HFFc6 (cell line): ENCODE data around the gene SIPA1L2. TPM values are rescaled to one million over a fixed set of nuclear protein-coding genes. Genes with fewer than 3 reads are reported as not detected.

Source experiments
- DNase-seq: peaks from one replicate; pipeline ENCODE4 v3.0.0-alpha.2; 2018
- H3K27ac Mint-ChIP-seq: 2 replicates; pipeline ENCODE4 v1.8.0; 2020; ENCODE audit warnings: mild to moderate bottlenecking, mixed read lengths
- H3K27me3 Mint-ChIP-seq: 2 replicates; pipeline ENCODE4 v1.8.0; 2021; ENCODE audit warnings: mild to moderate bottlenecking, moderate library complexity, mixed read lengths; ENCODE audit not compliant: insufficient read depth
- H3K36me3 Mint-ChIP-seq: 2 replicates; pipeline ENCODE4 v1.8.0; 2021; ENCODE audit warnings: low read depth, mixed read lengths
- H3K4me1 Mint-ChIP-seq: 2 replicates; pipeline ENCODE4 v1.8.0; 2020; ENCODE audit warnings: low read depth, mixed read lengths
- H3K4me3 Mint-ChIP-seq: 2 replicates; pipeline ENCODE4 v1.8.0; 2020; ENCODE audit warnings: mild to moderate bottlenecking, moderate library complexity, mixed read lengths
- H3K9me3 Mint-ChIP-seq: 2 replicates; pipeline ENCODE4 v1.8.0; 2020; ENCODE audit warnings: mild to moderate bottlenecking, mixed read lengths
- total RNA-seq, 6 experiments: library from RNA; stranded (reverse); fragmentation: NEBNext Ultra II Directional; extraction: Animal tissue kit (Norgen Biotek cat#: 25700); gene quantifications; 2 replicates in 1 of 6; 3 replicates in 5 of 6; pipeline ENCODE4 v1.2.3, GENCODE V29; 2021
- TF ChIP-seq, protein P1 (sequence below): fragments of 200-600 bp; sonication (generic); IDR thresholded peaks from 2 replicates; pipeline ENCODE4 v1.5.0; 2021; ENCODE audit warnings: antibody characterized with exemption, mild to moderate bottlenecking

SIPA1L2 gene
- total RNA-seq, 6 experiments from 2014 or later = 0.02 to 0.05 (median 0.02) TPM; not detected in 1

DNA sequence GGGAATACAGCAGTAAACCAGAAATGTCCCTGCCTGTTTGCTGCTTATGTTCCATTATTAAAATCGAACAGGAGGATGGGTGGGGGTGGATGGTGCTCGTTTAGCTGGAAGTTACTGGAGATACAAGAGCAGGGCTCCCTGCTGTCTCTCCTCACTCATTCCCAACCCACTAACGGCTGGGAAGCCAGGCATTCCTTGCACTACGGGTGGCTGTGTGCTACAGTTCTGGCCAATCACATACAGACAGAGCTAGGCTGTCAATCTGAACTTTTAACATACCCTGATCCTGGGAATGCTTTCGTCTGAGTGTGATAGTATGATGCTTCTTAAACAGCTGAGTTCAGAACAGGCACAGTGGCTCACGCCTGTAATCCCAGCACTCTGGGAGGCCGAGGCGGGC is 7.0 kb downstream of the SIPA1L2 start:
- no peak overlapping the region for H3K4me3 Mint-ChIP-seq
- H3K36me3 Mint-ChIP-seq = no peaks in the 10 kb centered on the region
- TF ChIP-seq, protein P1, sequence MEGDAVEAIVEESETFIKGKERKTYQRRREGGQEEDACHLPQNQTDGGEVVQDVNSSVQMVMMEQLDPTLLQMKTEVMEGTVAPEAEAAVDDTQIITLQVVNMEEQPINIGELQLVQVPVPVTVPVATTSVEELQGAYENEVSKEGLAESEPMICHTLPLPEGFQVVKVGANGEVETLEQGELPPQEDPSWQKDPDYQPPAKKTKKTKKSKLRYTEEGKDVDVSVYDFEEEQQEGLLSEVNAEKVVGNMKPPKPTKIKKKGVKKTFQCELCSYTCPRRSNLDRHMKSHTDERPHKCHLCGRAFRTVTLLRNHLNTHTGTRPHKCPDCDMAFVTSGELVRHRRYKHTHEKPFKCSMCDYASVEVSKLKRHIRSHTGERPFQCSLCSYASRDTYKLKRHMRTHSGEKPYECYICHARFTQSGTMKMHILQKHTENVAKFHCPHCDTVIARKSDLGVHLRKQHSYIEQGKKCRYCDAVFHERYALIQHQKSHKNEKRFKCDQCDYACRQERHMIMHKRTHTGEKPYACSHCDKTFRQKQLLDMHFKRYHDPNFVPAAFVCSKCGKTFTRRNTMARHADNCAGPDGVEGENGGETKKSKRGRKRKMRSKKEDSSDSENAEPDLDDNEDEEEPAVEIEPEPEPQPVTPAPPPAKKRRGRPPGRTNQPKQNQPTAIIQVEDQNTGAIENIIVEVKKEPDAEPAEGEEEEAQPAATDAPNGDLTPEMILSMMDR = no peak
- no peaks in the 10 kb centered on the region for H3K4me1 Mint-ChIP-seq
- DNase-seq = no peak
- no peak overlapping the region for H3K27ac Mint-ChIP-seq
- H3K27me3 Mint-ChIP-seq = peaks cover 5% of the 10 kb centered on the region
- H3K9me3 Mint-ChIP-seq = no peaks in the 10 kb centered on the region

DNA sequence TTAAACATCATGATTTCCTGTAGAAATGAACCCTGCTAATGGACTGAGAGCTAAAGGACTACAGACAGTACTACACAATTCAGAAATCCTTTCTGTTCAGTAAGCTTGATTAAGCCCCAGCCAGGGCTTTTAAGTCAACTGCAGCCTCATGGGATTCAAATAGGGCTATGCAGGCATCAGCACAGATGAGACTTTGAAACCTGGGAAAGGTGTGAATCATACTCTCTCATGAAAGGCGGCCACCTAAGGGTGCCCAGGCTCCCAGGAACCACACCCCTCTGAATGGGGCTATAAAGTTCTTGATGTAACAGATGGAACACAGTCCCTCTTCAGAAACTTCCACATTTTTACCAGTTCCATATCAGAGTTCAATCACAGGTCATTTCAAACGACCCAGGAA is 7.6 kb downstream of the SIPA1L2 start:
- DNase-seq = no peak
- Mint-ChIP-seq H3K4me3 (no peak overlapping the region), H3K36me3 (no peaks in the 10 kb centered on the region), H3K9me3 (0 out of 2 replicates have a peak, but pooled peaks cover 4% of the 10 kb centered on the region), H3K27me3 (no peaks in the 10 kb centered on the region; the same call in none of the 2 replicates), H3K27ac (no peak overlapping the region), H3K4me1 (no peaks in the 10 kb centered on the region)
- TF ChIP-seq, protein P1 = no peak

DNA sequence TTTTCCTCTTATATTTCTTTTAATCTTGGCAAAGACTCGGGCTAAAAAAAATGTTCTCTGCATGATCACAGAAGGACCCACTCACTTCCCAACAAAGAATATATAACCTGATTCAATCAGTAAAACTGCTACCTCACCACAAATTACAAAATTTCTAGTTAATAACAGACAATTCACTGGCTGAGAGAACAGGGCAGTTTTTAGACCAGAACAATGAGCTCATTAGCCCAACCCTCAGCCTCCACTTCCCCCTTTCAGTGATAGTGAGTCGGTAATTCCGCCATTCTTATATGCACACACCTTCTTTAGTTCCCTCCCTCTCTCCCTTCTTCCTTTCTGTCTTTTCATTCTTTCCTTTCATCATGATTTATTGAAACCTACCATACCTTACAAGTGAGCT is 8.9 kb downstream of the SIPA1L2 start:
- Mint-ChIP-seq H3K27me3 (no peaks in the 10 kb centered on the region; the same call in none of the 2 replicates), H3K4me1 (no peaks in the 10 kb centered on the region)

DNA sequence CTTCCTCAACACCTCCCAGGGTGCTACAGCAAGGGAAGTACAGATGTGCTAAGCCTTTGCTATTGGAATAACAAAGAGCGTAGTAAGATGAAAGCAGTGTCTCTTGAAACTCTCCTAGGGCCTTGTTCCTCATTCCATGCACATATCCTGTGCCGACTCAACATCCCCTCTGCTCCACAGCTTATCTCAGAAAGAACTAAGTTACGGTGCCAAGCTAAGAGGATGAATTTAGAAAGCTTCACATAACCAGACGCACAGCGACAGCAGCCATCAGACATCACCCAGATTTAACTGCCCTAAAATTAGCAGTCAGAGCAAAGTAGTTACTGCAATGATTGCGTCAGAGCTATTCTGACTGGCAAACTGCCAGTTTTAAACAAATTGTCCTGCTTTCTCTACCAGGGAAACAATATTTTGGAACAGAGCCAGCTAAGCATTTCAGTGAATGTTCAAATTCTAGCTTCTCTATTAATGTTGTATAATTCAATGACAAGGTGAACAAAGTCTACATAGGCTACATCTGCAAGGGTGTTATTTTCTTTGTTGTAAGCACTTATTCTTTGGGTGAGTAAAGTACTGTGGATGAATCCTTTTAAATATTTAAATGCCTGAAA is 9.5 kb downstream of the SIPA1L2 start:
- DNase-seq = no peak
- H3K4me1 Mint-ChIP-seq = no peaks in the 10 kb centered on the region
- no peak overlapping the region for H3K4me3 Mint-ChIP-seq
- no peaks in the 10 kb centered on the region; the same call in none of the 2 replicates for H3K27me3 Mint-ChIP-seq
- H3K36me3 Mint-ChIP-seq = no peaks in the 10 kb centered on the region
- H3K9me3 Mint-ChIP-seq = peaks cover 12% of the 10 kb centered on the region
- TF ChIP-seq, protein P1 = no peak
- H3K27ac Mint-ChIP-seq = no peak overlapping the region

More for the DNA sequence above, 8.9 kb downstream of the SIPA1L2 start:
- Mint-ChIP-seq H3K27ac (no peak overlapping the region), H3K36me3 (no peaks in the 10 kb centered on the region), H3K9me3 (peaks cover 10% of the 10 kb centered on the region), H3K4me3 (no peak overlapping the region)
- TF ChIP-seq, protein P1 = no peak
- no peak for DNase-seq

DNA sequence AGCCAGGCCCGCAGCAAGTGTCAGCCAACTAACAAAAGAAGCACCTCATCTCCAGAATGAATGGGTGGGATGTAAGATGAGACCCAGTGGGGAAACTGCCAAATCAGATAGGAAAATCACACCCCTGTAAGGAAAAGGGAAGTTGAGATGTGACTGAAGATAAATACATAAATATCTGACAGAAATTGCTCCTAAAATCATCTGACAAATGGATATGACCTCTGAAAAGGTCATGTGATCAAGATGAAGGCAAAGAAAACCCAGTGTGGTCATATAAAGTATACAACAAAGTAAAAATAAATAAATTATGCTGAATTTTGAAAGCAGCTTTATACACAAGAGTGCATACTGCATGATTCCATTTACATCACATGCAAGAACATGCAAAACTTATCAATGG is 12.7 kb downstream of the SIPA1L2 start:
- H3K4me3 Mint-ChIP-seq = no peak overlapping the region
- H3K9me3 Mint-ChIP-seq = peaks cover 26% of the 10 kb centered on the region
- TF ChIP-seq, protein P1 = no peak
- H3K27me3 Mint-ChIP-seq = no peaks in the 10 kb centered on the region; the same call in none of the 2 replicates
- no peak for DNase-seq
- H3K27ac Mint-ChIP-seq = no peak overlapping the region
- no peaks in the 10 kb centered on the region for H3K4me1 Mint-ChIP-seq
- no peaks in the 10 kb centered on the region for H3K36me3 Mint-ChIP-seq
